ENCODE measurements around the gene PRKCE. TPM values are rescaled to one million over a fixed set of nuclear protein-coding genes. Genes with fewer than 3 reads are reported as not detected.

The PRKCE gene
- total and polyA plus RNA-seq, 2 experiments from 2014 or later = 9.6 to 11.9 TPM

- no peak for DNase-seq (ENCODE audit: low spot score)
- no peaks in the 10 kb centered on the region for H3K27me3 ChIP-seq
- no peaks in the 10 kb centered on the region for H3K9me3 ChIP-seq (ENCODE audit: low read depth)
- H2AFZ ChIP-seq = no peak overlapping the region
- no peak overlapping the region for H3K4me2 ChIP-seq
- 93% methylated on average over 6 of the region's 6 CpGs for WGBS (ENCODE audit: low lambda C conversion rate, missing lambda C conversion rate)
- H3K79me2 ChIP-seq = no peaks in the 10 kb centered on the region
- no peaks in the 10 kb centered on the region for H3K9me2 ChIP-seq (replicated peaks; ENCODE audit: insufficient read depth)
- H4K20me1 ChIP-seq (ENCODE audit: insufficient read depth, poor library complexity, severe bottlenecking) = no peaks in the 10 kb centered on the region
- no peak overlapping the region for H3K4me3 ChIP-seq
- H3K27ac ChIP-seq = no peak overlapping the region
- H3K36me3 ChIP-seq (replicated peaks; ENCODE audit: insufficient read depth, low read depth) = no peaks in the 10 kb centered on the region
- peaks cover 15% of the 10 kb centered on the region for H3K4me1 ChIP-seq (ENCODE audit: insufficient read depth)
- TF ChIP-seq, protein P1, sequence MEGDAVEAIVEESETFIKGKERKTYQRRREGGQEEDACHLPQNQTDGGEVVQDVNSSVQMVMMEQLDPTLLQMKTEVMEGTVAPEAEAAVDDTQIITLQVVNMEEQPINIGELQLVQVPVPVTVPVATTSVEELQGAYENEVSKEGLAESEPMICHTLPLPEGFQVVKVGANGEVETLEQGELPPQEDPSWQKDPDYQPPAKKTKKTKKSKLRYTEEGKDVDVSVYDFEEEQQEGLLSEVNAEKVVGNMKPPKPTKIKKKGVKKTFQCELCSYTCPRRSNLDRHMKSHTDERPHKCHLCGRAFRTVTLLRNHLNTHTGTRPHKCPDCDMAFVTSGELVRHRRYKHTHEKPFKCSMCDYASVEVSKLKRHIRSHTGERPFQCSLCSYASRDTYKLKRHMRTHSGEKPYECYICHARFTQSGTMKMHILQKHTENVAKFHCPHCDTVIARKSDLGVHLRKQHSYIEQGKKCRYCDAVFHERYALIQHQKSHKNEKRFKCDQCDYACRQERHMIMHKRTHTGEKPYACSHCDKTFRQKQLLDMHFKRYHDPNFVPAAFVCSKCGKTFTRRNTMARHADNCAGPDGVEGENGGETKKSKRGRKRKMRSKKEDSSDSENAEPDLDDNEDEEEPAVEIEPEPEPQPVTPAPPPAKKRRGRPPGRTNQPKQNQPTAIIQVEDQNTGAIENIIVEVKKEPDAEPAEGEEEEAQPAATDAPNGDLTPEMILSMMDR (IDR thresholded peaks at IDR 0.05; ENCODE audit: poor library complexity) = no peak
- TF ChIP-seq EZH2 (IDR thresholded peaks at IDR 0.05; ENCODE audit: borderline replicate concordance) (no peak), EZH2phosphoT487 (IDR thresholded peaks at IDR 0.05; ENCODE audit: low read depth, severe bottlenecking, unreplicated experiment) (no peak)
Observed at GRCh38 chr2:46144133-46144800, 492.8 kb downstream of the PRKCE start.

DNA sequence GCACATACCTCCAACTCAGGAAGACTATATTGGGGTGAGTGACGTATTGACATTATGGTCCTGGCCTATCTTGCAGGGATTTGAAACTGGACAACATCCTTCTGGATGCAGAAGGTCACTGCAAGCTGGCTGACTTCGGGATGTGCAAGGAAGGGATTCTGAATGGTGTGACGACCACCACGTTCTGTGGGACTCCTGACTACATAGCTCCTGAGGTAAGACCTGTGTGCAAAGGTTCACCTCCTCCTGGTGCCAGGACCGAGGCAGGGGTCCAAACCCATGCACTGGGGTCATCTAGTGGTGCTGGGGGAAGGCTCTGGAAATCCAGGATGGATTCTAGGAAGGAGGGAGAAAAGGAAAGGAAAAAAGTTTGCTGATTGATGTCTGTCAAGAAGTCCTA is 493.5 kb downstream of the PRKCE start:
- WGBS (ENCODE audit: low lambda C conversion rate, missing lambda C conversion rate) = 95% methylated on average over 5 of the region's 5 CpGs
- H3K9me3 ChIP-seq (ENCODE audit: low read depth) = no peaks in the 10 kb centered on the region
- no peak overlapping the region for H3K4me3 ChIP-seq
- H2AFZ ChIP-seq = no peak overlapping the region
- H3K9me2 ChIP-seq (replicated peaks; ENCODE audit: insufficient read depth) = no peaks in the 10 kb centered on the region
- TF ChIP-seq, protein P1 (IDR thresholded peaks at IDR 0.05; ENCODE audit: poor library complexity) = no peak
- TF ChIP-seq EZH2 (IDR thresholded peaks at IDR 0.05; ENCODE audit: borderline replicate concordance) = no peak
- TF ChIP-seq EZH2phosphoT487 (IDR thresholded peaks at IDR 0.05; ENCODE audit: low read depth, severe bottlenecking, unreplicated experiment) = no peak
- H4K20me1 ChIP-seq (ENCODE audit: insufficient read depth, poor library complexity, severe bottlenecking) = no peaks in the 10 kb centered on the region
- DNase-seq (ENCODE audit: low spot score) = no peak
- H3K27ac ChIP-seq = no peak overlapping the region
- H3K27me3 ChIP-seq = no peaks in the 10 kb centered on the region
- H3K4me1 ChIP-seq (ENCODE audit: insufficient read depth) = peaks cover 15% of the 10 kb centered on the region
- no peaks in the 10 kb centered on the region for H3K36me3 ChIP-seq (replicated peaks; ENCODE audit: insufficient read depth, low read depth)
- no peak overlapping the region for H3K4me2 ChIP-seq
- H3K79me2 ChIP-seq = no peaks in the 10 kb centered on the region

GRCh38 chr2:46145840-46146239 is 494.4 kb downstream of the PRKCE start:
- DNase-seq (ENCODE audit: low spot score) = no peak
- Histone ChIP-seq H3K27ac (no peak overlapping the region), H3K9me2 (replicated peaks; ENCODE audit: insufficient read depth) (no peaks in the 10 kb centered on the region), H3K79me2 (no peaks in the 10 kb centered on the region), H3K36me3 (replicated peaks; ENCODE audit: insufficient read depth, low read depth) (no peaks in the 10 kb centered on the region), H3K4me3 (no peak overlapping the region), H3K4me2 (no peak overlapping the region), H3K27me3 (no peaks in the 10 kb centered on the region), H3K9me3 (ENCODE audit: low read depth) (no peaks in the 10 kb centered on the region), H4K20me1 (ENCODE audit: insufficient read depth, poor library complexity, severe bottlenecking) (no peaks in the 10 kb centered on the region), H2AFZ (no peak overlapping the region), H3K4me1 (ENCODE audit: insufficient read depth) (peaks cover 17% of the 10 kb centered on the region)
- TF ChIP-seq, protein P1 (IDR thresholded peaks at IDR 0.05; ENCODE audit: poor library complexity) = no peak
- no peak for TF ChIP-seq EZH2 (IDR thresholded peaks at IDR 0.05; ENCODE audit: borderline replicate concordance)
- no peak for TF ChIP-seq EZH2phosphoT487 (IDR thresholded peaks at IDR 0.05; ENCODE audit: low read depth, severe bottlenecking, unreplicated experiment)
